ENCODE results near the gene CAPN2.
A peak's percentile ranks its signal among the peaks of the same experiment; 100 is the strongest.

The CAPN2 gene

DNA sequence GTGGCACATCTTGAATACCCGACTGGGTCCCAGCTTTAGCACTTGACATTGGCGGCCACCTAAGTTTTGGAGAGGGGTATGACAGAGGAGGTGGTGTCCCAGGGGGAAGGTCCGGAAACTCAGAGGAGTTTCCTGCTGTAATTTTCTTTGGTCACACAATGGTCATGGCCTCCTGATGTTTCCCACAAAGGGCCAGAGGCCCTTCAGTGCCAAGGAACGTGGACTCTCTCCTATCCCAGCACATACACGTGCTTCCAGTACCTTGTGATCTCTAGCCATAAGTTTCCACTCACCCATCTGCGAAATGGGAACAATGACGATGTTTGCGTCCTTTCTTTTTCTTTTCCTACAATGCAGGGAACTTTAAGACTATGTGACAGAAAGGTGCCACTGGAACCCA, 13.2 kb downstream of the CAPN2 start:
- TF ChIP-seq, protein P1, sequence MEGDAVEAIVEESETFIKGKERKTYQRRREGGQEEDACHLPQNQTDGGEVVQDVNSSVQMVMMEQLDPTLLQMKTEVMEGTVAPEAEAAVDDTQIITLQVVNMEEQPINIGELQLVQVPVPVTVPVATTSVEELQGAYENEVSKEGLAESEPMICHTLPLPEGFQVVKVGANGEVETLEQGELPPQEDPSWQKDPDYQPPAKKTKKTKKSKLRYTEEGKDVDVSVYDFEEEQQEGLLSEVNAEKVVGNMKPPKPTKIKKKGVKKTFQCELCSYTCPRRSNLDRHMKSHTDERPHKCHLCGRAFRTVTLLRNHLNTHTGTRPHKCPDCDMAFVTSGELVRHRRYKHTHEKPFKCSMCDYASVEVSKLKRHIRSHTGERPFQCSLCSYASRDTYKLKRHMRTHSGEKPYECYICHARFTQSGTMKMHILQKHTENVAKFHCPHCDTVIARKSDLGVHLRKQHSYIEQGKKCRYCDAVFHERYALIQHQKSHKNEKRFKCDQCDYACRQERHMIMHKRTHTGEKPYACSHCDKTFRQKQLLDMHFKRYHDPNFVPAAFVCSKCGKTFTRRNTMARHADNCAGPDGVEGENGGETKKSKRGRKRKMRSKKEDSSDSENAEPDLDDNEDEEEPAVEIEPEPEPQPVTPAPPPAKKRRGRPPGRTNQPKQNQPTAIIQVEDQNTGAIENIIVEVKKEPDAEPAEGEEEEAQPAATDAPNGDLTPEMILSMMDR (conservative IDR thresholded peaks at IDR 0.05; ENCODE audit: low read length): no peak
- no peak overlapping the region for H3K4me3 ChIP-seq (ENCODE audit: low read length)
- DNase-seq (ENCODE audit: low read depth): no peak

DNA sequence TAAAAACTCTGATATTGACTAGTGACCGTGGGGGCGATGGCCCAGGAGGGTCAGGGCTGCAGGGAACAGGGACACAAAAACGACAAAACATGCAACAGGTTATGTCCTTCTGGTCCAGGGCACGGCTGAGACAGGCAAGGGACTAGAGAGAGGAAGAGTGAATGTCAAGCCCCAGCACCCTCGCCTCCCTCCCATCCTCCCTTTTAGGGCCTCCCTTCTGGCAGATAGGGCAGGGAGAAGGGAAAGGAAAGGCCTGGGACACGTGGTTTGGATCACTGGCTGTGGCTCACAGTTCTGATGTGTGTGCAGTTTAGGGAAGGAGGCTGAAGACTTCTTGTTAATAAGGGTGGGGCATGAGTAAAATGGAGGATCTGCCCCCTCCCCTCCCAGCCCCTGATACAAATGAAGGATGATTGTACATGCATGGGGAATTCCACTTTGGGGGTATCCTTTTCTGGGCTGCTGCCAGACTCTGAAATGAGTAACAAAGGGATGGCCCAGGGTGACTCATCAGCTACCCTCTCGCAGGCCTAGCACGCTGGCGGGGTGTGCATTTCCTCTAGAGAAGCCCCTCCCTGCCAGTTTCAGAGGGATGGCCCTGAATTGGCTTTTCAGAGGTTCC, 14.2 kb downstream of the CAPN2 start:
- H3K4me3 ChIP-seq (ENCODE audit: low read length): no peak overlapping the region
- TF ChIP-seq, protein P1 (conservative IDR thresholded peaks at IDR 0.05; ENCODE audit: low read length): no peak
- DNase-seq (ENCODE audit: low read depth): peak; percentile 86

DNA sequence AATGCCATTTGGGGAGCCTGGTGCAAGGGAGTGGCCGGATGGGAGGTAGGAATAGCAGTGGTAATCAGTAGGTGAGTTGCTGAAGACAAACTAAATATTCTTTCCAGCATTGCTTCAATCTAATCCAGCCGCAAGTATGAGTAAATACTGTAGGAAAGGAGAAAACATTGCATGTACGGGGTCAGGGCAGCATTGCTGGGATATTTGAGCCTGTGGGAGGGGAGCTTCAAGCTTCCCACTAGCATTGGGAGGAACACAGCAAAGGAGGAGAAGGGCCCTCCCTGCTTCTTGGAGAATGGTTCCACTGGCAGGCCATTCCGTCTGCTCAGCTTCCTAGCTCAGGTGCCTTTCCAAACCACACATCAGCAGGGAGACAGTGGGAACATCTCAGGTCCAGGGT, 15.2 kb downstream of the CAPN2 start:
- peak; percentile 54 for DNase-seq (ENCODE audit: low read depth)
- TF ChIP-seq, protein P1 (conservative IDR thresholded peaks at IDR 0.05; ENCODE audit: low read length): no peak
- H3K4me3 ChIP-seq (ENCODE audit: low read length): no peak overlapping the region

DNA sequence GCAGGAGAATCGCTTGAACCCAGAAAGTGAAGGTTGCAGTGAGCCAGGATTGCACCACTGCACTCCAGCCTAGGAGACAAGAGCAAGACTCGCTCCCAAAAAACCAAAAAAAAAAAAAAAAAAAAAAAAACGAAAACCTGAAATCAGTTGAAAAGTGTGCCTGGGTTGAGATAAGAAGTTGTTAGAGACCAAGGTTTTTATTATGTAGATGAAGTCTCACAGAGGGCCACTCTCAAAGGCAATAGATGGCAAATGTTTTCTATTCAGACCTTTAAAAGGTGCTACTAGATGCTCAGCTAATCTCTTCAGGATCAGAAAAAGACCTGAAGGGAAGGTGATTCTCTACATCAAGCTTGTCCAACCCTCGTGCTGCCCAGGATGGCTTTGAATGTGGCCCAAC, 17.6 kb downstream of the CAPN2 start:
- TF ChIP-seq, protein P1 (conservative IDR thresholded peaks at IDR 0.05; ENCODE audit: low read length): no peak
- no peak for DNase-seq (ENCODE audit: low read depth)
- no peak overlapping the region for H3K4me3 ChIP-seq (ENCODE audit: low read length)

DNA sequence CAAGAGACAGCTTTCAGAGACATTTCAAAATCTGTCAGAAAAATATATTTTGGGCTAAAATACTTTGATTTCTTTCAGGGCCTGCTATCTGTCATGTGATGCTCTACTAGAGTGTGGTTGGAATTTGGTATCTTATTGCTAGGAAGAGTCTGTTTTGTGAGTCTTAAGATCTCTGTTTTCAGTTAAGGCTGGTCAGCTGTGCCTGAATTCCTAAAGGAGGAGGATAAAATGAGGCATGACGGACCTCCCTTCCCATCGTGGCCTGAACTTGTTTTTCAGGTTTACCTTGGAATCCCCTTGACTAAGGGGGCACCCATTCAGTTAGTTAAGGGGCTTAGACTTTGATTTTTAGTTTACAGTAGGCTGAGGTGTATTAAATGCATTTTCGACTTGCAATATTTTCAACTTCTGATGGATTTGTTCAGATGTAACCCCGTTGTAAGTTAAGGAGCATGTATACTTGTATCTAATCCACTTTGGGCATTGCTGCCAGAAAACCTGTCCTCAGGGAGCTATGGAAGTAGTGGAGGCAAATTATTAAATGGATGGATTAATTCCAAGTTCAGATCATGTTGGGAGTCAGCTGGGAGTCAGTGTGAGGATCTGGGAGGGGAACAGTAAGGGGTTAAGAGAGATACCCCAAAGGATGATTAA, 18.3 kb downstream of the CAPN2 start:
- TF ChIP-seq, protein P1 (conservative IDR thresholded peaks at IDR 0.05; ENCODE audit: low read length): no peak
- no peak overlapping the region for H3K4me3 ChIP-seq (ENCODE audit: low read length)
- peak; percentile 53 for DNase-seq (ENCODE audit: low read depth)

DNA sequence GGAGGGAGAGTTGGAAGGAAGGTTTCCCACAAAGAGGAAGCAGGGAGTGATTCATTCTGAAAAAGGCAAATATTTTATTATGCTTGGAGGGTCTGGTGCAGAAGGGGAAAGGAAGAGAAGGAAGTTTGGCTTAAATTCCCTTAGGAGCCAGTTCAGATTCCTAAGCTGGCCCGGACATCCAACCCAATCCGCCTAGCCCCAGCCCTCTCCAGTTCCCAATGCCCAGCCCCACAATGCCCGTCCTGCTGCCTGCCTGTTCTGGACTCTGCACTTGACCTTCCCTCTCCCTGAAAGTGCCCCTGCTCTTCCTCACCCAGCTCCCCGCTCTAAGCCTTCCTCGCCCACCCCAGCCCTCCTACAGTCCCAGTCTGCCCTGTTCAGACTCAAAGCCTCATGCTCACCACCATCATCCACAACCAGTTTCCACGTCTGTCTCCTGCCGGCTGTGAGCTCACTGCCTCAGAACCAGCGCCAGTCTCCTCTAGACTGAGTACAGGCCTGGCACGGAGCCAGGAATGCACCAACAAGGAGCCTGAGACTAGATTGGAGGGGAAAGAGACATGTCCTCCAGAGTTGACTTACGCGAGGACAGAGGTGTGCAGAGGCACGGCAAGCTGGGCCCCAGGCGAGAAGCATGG, 18.9 kb downstream of the CAPN2 start:
- H3K4me3 ChIP-seq (ENCODE audit: low read length): no peak overlapping the region
- DNase-seq (ENCODE audit: low read depth): peak; percentile 67
- TF ChIP-seq, protein P1 (conservative IDR thresholded peaks at IDR 0.05; ENCODE audit: low read length): no peak
